WTC11 (cell line): ENCODE data around the gene PGM2L1.

ENCODE experiments used
- JUN ChIP-seq: sonication (generic); formaldehyde crosslinking; IDR thresholded peaks from 2 replicates; pipeline ENCODE4 v1.8.0; 2023; ENCODE audit warnings: mild to moderate bottlenecking, missing genetic modification reagents
- TF ChIP-seq, protein P1 (sequence below): fragments of 200-600 bp; IDR thresholded peaks from 2 replicates; pipeline ENCODE4 v1.8.0; 2022; ENCODE audit warnings: antibody characterized with exemption
- TF ChIP-seq, protein P2 (sequence below): sonication (generic); formaldehyde crosslinking; IDR thresholded peaks from 2 replicates; pipeline ENCODE4 v1.8.1; 2022; ENCODE audit warnings: low read depth, mild to moderate bottlenecking, moderate library complexity, missing genetic modification reagents, borderline replicate concordance
- TF ChIP-seq, protein P3 (sequence below): sonication (generic); formaldehyde crosslinking; IDR thresholded peaks from 2 replicates; pipeline ENCODE4 v1.8.0; 2022; ENCODE audit warnings: mild to moderate bottlenecking, missing genetic modification reagents

DNA sequence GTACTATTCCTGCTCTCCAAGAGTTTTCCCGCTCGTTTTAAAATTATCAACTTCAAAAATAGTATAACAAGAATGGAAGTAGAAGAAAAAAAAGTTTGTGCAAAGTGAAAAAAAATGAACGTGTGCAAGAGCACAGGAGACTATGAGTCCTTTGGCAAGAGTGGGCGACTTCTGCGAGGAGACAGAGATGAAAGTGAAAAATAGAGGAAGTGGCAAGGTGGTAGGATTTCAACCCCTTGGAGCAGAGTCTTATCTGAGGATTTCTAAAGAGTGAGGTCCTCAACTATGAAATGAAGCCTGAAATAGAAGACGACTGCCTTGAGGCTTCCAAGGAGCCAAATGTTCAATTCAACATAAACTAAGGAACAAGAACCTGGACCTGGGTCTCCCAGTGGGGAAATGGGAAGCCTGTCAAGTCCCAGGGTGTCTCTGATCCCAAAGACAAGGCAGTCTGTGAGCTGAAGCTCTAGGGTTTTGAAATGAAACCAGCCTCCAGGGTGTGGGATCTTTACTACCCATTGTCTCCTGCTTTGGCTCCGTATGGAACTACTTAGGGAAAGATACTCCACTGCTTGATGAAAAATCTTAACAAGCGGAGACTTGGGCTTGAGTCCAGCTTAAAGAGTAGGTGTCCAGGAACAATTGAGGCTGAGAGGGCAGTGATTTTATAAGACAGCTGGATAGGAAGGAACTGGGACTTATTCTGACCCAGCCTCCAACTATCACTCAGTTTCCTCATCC, 91.6 kb downstream of the PGM2L1 start:
- TF ChIP-seq JUN, result no peak
- TF ChIP-seq, protein P1, sequence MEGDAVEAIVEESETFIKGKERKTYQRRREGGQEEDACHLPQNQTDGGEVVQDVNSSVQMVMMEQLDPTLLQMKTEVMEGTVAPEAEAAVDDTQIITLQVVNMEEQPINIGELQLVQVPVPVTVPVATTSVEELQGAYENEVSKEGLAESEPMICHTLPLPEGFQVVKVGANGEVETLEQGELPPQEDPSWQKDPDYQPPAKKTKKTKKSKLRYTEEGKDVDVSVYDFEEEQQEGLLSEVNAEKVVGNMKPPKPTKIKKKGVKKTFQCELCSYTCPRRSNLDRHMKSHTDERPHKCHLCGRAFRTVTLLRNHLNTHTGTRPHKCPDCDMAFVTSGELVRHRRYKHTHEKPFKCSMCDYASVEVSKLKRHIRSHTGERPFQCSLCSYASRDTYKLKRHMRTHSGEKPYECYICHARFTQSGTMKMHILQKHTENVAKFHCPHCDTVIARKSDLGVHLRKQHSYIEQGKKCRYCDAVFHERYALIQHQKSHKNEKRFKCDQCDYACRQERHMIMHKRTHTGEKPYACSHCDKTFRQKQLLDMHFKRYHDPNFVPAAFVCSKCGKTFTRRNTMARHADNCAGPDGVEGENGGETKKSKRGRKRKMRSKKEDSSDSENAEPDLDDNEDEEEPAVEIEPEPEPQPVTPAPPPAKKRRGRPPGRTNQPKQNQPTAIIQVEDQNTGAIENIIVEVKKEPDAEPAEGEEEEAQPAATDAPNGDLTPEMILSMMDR, result no peak
- TF ChIP-seq, protein P2, sequence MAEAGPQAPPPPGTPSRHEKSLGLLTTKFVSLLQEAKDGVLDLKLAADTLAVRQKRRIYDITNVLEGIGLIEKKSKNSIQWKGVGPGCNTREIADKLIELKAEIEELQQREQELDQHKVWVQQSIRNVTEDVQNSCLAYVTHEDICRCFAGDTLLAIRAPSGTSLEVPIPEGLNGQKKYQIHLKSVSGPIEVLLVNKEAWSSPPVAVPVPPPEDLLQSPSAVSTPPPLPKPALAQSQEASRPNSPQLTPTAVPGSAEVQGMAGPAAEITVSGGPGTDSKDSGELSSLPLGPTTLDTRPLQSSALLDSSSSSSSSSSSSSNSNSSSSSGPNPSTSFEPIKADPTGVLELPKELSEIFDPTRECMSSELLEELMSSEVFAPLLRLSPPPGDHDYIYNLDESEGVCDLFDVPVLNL, result no peak
- TF ChIP-seq, protein P3, sequence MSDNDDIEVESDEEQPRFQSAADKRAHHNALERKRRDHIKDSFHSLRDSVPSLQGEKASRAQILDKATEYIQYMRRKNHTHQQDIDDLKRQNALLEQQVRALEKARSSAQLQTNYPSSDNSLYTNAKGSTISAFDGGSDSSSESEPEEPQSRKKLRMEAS (CRISPR knock-in tag), result no peak
